Suprapubic skin (tissue), 4 donors: ENCODE measurements around the gene GGA1.

Experiments
- POLR2A ChIP-seq, 2 donors: fragments of 450-650 bp; IDR thresholded peaks; one replicate each; pipeline ENCODE4 v1.6.1; 2017; ENCODE audit warnings: antibody characterized with exemption in 2 of 2, mild to moderate bottlenecking in 2 of 2, moderate library complexity in 2 of 2
- POLR2AphosphoS5 ChIP-seq, 3 donors: sonication (generic); formaldehyde crosslinking; IDR thresholded peaks; one replicate each; pipeline ENCODE4 v1.6.1; 2017; ENCODE audit warnings: antibody characterized with exemption in 3 of 3

DNA sequence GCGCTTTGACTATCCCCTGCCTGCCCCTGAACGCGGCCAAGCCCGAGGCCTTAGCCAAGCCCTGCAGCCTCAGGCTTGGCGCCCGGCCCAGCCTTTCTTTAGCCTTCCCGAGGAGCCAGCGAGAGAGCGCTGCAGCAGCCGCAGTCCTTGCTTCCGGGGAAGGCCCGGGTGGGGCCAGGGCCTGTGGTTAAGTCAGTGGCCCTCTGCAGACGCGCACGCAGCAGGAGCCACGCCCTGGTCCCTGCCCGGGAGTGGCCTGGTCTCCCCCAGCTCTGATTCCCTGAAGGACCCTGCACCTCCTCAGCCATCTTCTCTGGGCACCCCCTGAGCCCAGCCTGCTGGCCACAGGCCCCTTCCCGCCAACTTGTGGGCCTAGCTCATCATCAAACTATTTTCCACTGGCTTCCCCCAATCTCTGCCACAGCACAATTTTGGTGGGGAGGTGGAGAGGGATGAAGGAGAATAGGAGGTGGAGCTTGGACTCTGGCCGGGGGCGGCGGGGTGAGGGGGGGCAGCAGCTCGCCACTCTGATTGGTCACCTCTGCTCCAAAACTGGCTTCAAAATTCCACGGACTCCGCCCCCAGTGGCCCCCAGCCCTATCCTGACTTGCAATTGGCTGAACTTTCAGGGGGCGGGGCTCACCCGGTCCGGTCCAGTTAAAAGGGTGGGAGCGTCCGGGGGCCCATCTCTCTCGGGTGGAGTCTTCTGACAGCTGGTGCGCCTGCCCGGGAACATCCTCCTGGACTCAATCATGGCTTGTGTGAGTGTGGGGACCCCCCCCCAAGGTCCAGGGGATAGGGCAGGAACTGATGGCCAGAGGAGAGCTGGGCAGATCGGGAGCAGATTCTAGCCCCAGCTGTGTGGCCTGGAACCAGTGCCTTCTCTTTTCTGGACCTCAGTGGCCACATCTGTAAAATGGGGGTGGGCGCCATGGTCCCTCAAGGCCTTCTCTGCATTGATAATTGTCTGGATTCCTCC, 66.6 kb downstream of the GGA1 start, which contains the start of gene LGALS1:
- TF ChIP-seq POLR2AphosphoS5 (IDR thresholded peaks at IDR 0.05): peak in 2 of 3 donors; percentile 36 to 69
- peak in 1 of 2 donors; percentile 32 for TF ChIP-seq POLR2A (IDR thresholded peaks at IDR 0.05)
